ENCODE data around the gene MRPL49.

The MRPL49 gene

GRCh38 chr11:65089621-65090020, 32.5 kb upstream of the MRPL49 start:
- in situ Hi-C loops (cut with HindIII; ENCODE audit: low sequenced_read_pairs): no loop called here
- DNase-seq (ENCODE audit: low read depth): no peak
- TF ChIP-seq CTCF (IDR thresholded peaks at IDR 0.05; ENCODE audit: low read depth, low read length, missing control alignments): no peak
- no peak overlapping the region for H3K4me3 ChIP-seq (ENCODE audit: low read depth, low read length)

GRCh38 chr11:65090628-65091027, 31.5 kb upstream of the MRPL49 start:
- no peak for TF ChIP-seq CTCF (IDR thresholded peaks at IDR 0.05; ENCODE audit: low read depth, low read length, missing control alignments)
- in situ Hi-C loops (cut with HindIII; ENCODE audit: low sequenced_read_pairs): no loop called here
- no peak overlapping the region for H3K4me3 ChIP-seq (ENCODE audit: low read depth, low read length)
- no peak for DNase-seq (ENCODE audit: low read depth)

- in situ Hi-C loops (cut with HindIII; ENCODE audit: low sequenced_read_pairs): no loop called here
- no peak for TF ChIP-seq CTCF (IDR thresholded peaks at IDR 0.05; ENCODE audit: low read depth, low read length, missing control alignments)
- DNase-seq (ENCODE audit: low read depth): no peak
- peak overlapping the region; percentile 71 for H3K4me3 ChIP-seq (ENCODE audit: low read depth, low read length)
Observed at GRCh38 chr11:65095427-65095826, 26.7 kb upstream of the MRPL49 start.

- TF ChIP-seq CTCF (IDR thresholded peaks at IDR 0.05; ENCODE audit: low read depth, low read length, missing control alignments): no peak
- in situ Hi-C loops (cut with HindIII; ENCODE audit: low sequenced_read_pairs): no loop called here
- H3K4me3 ChIP-seq (ENCODE audit: low read depth, low read length): peak within 1 kb of the TSS; percentile 71
- peak; percentile 83 for DNase-seq (ENCODE audit: low read depth)
Observed at GRCh38 chr11:65095974-65096806, 25.9 kb upstream of the MRPL49 start, which contains the start of gene VPS51. Gene VPS51, plus strand, starts transcription at chr11:65096214. Its CDS starts 37 bp downstream, at chr11:65096251.

- no peak for DNase-seq (ENCODE audit: low read depth)
- TF ChIP-seq CTCF (IDR thresholded peaks at IDR 0.05; ENCODE audit: low read depth, low read length, missing control alignments): no peak
- in situ Hi-C loops (cut with HindIII; ENCODE audit: low sequenced_read_pairs): no loop called here
- peak overlapping the region; percentile 71 for H3K4me3 ChIP-seq (ENCODE audit: low read depth, low read length)
Observed at GRCh38 chr11:65096926-65097325, 25.2 kb upstream of the MRPL49 start.

GRCh38 chr11:65100674-65101350, 21.3 kb upstream of the MRPL49 start:
- no peak for DNase-seq (ENCODE audit: low read depth)
- in situ Hi-C loops (cut with HindIII; ENCODE audit: low sequenced_read_pairs): no loop called here
- H3K4me3 ChIP-seq (ENCODE audit: low read depth, low read length): no peak overlapping the region
- no peak for TF ChIP-seq CTCF (IDR thresholded peaks at IDR 0.05; ENCODE audit: low read depth, low read length, missing control alignments)
